GM19238 (cell line): ENCODE measurements around the gene STXBP1.
A peak's percentile ranks its signal among the peaks of the same experiment; 100 is the strongest.

Experiments used
- DNase-seq: peaks from one replicate; pipeline ENCODE4 v3.0.0; 2011; ENCODE audit warnings: low spot score; ENCODE audit not compliant: insufficient read length

Gene STXBP1

DNA sequence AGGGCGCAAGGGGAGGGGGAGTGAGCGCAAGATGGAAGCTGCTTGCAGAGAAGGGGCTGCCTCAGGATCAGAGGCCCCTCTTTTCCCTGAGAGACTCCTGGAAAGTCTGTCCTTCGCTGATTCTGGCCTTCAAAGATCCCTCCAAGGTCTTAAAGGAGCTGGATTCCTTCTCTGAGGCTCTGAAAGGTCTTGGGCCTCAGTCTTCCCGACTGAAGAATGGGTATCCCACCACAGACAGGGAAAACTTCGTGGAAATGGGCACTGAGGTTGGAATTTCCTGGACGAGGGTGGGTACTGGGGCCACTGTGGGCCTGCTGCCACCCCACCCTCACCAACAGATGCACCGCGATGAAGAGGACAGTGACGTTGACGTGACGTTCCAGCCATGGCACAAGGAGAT is 100.3 kb downstream of the STXBP1 start:
- DNase-seq, result no peak

DNA sequence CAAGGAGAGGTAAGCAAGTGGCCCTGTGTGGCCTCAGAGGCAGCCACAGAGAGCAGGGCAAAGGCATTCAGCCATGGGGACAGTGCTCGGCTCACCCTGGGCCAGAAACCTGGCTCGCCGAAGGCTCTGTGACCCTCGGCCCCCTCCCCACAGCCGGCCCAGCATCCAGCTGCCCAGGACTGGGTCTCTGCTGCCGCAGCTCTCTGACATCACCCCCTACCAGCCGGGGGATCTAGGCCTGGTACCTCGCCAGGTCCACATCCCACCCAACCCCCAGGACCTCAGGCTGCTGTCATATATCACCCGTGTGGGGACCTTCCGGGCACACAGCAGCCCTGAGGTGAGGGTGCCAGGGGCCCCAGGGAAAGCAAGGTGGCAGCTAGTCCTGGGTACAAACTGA is 100.8 kb downstream of the STXBP1 start:
- DNase-seq, result no peak

DNA sequence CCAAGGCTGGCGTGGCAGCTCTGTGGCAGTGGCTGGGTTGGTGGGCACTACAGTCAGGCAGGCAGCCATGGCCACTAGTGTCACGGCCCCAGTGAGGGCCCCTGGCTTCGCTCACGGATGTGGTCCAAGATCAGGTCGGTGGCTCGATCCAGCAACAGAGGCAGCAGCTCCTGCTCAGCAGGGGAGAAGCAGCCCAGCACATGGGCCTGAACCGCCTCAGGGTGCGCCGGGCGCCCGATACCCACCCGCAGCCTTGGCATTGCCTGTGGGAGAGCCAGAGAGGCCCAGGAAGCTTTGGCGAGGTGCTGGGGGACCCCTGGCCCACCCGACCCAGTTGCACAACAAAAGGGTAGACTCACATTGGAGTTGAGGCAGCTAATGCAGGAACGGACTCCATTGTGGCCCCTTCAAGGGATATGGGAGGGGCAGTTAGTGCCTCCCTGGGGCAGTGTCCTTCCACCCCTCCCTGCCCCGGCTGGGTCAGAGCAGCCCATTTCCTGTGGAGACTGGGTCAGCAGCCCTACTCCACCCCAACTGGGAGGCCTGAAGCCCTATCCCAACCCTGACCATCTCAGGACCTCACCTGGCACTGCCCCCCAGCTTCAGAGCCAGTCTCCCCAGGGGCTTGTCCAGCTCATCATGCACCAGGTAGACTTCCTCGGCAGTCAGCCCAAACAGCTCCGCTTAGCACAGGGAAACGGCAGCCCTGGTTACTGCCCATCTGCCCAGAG is 102.1 kb downstream of the STXBP1 start:
- no peak for DNase-seq

DNA sequence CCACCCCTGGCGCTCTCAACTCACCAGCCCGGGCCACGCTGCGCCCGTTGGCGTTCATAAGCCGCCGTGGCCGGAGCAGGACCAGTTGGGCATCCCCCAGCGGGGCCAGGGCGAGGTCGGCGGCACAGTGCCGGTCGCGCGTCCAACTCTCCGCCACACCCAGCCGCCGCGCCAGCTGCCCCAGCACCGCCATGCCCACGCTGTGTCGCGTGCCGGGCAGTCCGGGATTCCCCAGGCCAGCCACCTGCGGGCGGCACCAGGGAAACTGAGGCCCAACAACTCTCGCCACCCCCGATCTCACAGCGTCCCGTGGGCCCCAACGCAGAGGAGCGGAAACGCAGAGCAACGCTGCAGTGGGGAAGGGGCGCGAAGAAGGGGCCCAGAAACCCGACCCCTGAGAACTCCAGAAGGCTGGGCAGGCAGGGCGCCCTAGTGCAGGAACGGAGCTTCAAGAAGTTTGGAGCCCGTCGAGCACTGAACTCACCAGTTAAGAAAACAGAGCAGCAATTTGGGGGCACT is 102.9 kb downstream of the STXBP1 start:
- DNase-seq, result no peak

DNA sequence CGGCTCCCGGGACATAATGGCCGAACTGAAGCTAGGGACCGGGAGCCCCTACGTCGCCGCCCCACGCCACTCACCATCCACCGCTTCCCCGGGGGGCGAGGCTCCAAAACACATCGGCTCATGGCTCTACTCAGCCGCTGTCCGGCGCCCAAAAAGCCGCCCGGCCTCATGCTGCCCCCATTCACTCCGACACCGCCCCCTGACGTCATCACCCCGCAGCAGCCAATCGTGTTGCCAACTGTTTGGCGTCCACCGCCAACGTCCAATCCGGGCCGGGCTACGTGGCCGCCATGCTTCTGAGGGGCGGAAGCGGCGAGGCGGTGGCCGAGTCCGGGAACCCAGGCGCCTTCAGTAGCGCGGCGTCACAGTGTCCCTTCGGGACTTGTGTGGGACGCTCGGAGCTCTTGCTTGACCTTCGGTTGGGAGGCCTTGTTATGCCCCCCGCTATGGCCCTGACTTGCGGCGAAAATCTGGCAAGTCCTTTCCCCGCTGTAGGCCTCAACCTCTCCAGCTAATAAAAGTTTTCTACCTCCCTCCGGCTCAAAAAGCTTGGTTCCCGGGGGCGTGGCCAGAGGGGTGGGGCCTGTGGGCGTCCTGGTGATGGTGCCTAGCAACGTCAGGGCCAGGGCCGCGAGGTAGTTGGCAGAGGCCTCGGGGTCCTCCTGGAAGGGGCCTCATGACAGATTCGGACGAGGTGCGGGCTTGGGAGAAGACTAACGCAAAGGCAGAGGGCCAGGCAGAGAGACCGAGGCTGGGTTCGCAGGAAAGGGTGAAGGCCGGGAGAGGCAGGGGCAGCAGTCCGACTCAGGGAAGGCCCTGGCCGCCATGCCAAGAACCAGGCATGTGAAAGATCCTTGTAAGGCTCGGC is 103.6 kb downstream of the STXBP1 start, which contains the start of the genes PTRH1 and TTC16:
Gene PTRH1 (minus strand): TSS at position 194 of the 868 bp plus-strand sequence. CDS start 24 bp downstream, at position 170.
Gene TTC16 (plus strand): TSS at position 610 of the 868 bp plus-strand sequence. CDS start 67 bp downstream, at position 677.
- peak; percentile 99 for DNase-seq

DNA sequence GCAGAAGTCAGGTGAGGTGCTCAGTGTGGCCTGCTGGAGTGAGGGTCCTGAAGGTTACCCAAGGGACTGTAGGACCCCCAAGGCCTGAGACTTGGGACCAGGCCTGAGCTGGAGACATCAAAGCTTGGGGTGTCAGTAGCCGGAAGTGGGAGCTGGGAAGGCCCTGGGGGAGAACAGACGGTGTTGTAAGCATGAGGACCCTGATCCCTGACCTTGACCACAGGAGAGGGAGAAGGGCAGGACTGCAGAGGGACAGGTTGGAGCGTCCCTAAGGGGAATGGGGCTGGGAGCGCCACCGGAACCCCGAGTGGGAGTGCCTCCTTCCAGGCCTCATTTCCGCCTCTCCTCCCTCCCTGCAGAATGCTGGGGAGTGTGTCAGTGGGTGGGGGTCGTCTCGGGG is 104.3 kb downstream of the STXBP1 start:
- DNase-seq, result no peak

DNA sequence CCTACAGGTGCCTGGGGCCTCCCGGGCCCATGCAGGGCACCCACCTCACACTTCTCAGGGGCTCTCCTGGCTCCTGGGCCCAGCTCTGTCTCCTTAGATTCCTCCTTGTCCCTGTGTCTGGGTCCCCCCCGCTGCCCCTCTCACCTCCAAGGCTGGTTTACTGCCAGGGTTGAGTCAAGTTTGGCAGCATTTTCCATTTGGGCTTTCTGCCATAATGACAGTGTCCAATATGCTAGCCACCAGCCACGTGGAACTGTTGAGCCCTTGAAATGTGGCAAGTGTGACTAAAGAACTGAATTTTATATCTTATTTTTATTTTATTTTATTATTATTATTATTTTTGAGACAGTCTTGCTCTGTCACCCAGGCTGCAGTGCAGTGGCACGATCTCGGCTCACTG is 105.7 kb downstream of the STXBP1 start:
- no peak for DNase-seq

DNA sequence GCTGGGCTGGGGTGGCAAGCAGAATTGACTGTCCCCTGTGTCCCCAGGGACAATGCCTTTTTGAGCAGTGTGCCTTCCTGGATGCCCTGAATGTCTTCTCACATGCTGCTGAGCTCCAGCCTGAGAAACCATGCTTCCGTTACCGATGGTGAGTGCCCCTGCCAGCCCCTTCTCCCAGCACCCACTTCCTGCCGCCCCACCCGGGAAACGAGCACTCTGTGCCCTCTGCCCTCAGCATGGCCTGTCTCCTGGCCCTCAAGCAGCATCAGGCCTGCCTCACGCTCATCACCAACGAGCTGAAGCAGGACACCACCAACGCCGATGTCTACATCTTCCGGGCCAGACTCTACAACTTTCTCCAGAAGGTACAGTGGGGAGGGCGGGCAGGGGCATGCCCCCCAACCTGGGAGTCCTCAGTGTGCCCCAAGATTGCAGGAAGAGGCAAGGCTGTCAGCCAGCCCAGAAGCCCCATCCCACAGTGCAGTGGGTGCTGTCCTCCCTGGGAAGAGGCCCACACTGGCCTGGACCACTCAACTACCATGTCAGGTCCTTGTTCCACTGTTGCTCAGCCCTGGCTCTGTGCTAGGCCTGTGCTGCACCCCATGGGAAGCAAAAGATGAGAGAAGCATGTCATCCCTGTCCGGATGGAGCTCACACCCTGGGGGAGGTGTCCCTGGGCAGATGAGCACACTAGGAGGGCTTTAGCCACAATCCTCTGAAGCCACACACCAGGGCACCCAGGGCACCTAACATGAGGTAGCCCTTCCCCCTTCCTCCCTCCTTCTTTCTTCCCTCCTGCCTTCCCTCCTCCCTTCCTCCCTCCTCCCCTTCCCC is 108.2 kb downstream of the STXBP1 start:
- no peak for DNase-seq

DNA sequence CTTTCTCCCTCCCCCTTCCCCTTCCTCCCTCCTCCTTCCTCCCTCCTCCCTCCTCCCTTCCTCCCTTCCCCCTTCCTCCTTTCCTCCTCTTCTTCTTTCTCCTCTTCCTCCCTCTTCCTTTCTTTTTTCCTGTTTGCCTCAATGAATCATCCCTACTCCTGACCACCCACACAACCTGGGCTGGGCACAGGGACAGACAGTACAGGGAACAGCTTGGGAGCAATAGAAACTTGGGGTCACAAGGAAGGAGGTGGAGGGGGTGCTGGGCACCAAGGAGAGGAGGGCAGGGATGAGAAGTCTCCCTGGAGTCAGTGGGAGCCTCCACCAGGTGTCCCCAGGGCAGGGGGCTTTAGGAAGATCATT is 108.8 kb downstream of the STXBP1 start:
- no peak for DNase-seq

DNA sequence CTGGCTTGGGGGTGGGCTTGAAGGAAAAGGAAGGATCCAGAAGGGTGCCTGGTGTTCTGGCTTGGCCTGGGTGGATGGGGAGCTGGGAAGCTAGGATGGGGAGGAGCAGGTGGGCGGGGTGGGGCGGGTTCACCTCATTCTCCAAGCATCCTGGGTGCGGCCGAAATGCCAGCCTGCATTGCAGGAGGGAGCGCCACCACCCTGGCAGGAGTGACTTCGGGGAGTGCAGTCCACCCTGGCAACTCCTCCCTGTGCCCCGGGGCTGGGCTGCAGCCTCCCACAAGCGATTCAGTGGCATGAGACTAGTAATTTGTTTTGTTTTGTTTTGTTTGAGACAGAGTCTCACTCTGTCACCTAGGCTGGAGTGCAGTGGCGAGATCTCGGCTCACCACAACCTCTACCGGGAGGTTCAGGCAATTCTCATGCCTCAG is 109.3 kb downstream of the STXBP1 start:
- DNase-seq, result no peak

DNA sequence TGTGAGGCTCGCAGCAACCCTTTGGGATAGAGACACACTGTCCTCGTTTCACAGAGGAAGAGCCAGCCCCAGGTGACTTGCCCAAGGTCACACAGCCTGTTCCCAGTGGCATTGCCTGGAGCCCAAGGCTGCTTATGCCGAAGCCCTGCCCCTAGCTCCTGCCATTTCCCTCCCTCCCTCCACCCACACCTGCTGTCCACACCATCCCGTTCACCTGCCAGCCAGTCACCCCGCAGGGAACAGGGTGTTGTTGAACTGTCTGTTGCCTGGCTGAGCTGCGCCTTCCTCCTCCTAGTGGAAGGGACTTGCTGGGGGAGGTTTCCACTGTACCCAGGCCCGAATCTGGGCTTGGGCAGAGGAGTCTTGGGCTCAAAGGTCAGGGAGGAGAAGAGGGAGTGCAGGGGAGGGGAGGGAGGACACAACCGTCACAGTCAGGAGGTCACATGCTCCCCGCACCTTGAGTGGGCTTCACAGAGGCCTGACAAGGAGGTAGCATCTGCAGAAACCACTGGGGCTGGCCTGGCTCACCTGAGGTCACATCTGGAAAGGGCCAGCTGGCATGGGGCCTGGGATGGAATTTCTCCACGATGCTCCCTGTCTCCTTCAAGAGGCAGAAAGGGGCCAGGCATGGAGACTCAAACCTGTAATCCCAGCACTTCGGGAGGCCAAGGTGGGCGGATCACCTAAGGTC is 110.1 kb downstream of the STXBP1 start:
- DNase-seq, result no peak

DNA sequence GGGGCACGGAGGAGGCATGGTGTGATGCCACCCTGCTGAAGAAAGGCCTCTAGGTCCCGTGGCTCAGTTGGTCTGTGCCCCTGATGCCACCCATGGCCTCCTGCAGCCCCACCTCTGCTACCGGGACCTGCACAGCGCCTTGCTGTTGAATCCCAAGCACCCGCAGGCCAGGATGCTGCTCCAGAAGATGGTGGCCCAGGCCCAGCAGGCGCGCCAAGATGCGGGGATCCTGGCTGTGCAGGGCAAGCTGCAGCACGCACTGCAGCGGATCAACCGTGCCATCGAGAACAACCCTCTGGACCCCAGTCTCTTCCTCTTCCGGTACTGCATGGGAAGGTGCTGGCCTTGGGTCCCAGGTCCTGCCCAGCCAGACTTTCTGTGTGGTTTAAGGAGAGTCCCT is 110.9 kb downstream of the STXBP1 start:
- no peak for DNase-seq

DNA sequence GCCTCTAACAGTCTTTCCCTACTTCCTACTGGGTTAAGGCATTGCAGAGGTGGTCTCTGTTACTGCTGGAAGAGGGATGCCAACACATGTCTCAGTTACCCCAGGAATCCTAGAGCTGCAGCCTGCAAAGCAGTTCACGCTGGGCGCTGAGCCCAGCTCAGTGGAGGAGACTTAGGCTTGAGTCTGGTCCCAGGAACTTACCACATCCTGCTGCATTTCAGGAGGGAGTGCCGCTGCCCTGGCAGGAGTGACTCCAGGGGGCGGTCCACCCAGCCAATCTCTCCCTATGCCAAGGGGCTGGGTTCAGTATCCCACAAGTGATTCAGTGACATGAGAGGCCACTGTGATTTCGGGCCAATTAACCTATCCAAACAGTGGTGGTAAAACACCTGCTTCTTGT is 111.4 kb downstream of the STXBP1 start:
- DNase-seq, result no peak

DNA sequence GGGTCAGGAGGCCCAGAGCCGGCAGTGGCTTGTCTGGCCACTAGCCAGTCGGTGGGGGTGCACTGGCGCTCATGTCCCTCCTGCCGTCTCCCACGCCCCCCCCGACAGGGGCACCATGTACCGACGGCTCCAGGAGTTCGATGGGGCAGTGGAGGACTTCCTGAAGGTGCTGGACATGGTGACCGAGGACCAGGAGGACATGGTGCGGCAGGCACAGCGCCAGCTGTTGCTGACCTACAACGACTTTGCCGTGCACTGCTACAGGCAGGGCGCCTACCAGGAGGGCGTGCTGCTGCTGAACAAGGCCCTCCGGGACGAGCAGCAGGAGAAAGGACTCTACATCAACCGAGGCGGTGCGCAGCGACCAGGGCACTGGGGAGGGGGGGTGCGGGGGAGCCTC is 111.9 kb downstream of the STXBP1 start:
- no peak for DNase-seq

DNA sequence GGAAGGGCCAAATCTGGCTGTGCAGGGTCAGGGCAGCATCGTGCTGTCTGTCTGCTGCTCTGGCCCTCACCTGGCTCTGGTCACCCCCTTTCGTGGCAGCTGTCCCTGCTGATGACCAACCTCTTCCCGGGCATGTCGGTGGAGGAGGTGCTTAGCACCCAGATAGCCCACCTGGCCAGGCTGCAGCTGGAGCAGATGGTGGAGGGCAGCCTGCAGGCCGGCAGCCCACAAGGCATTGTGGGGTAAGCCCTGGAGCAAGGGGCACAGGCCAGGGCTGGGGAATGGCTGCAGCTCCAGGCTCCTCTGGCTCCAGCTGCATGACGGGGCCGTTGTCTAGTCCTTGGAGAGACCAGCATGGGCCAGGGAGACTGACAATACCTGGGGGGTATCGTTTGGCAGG is 114.8 kb downstream of the STXBP1 start:
- no peak for DNase-seq

DNA sequence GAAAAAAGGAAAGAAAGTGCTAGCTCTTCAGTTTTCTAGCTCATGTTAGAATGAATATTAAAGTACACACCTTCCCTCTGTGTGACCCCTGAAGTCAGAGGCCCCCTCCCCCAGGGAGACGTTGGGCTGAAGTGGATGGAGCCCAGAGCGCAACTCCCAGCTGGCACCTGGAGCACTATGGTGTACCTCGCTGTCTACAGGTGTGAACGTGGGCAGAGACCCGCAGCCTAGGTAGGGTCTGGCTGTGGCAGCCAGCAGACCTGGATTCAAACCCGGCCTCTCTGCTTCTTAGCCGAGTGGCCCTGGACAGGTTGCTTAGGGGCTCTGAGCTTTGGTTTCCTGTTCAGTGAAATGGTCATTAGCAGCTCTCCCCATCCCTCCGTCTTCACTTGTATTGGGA is 116.7 kb downstream of the STXBP1 start:
- DNase-seq, result no peak

DNA sequence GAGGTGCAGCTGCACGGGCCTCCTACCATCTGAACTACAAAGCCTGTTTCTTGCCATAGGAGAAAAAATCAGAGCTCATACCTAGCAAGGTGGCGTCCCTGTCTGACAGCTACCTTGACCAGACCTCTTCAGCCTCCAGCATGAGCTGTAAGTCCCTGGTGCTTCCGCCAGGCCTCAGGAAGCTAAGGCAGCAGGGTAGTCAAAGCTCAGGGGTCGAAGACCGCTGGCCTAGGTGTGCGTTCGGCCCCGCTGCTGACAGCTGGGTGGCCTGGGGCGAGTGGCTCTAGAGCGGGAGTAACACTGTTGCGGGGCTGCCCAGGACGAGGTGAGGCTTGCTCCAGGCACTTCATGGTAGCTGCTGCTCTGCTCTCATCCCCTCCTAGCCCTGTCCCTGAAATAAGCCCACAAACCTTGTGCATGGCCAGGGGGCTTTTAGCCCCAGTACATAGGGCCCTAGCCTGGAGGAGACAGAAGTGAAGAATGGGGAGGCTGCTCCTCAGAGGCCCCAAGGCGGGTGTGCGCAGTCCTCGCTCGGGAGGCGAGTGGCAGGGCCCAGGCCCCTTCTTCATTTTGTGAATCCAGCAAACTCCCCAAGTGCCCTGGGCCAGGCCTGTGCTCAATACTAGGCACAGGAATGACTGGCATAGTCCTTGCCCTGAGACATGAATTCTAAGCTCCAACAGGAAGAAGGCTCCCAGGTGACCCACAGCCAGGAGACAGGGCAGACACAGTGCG is 117.6 kb downstream of the STXBP1 start:
- no peak for DNase-seq

DNA sequence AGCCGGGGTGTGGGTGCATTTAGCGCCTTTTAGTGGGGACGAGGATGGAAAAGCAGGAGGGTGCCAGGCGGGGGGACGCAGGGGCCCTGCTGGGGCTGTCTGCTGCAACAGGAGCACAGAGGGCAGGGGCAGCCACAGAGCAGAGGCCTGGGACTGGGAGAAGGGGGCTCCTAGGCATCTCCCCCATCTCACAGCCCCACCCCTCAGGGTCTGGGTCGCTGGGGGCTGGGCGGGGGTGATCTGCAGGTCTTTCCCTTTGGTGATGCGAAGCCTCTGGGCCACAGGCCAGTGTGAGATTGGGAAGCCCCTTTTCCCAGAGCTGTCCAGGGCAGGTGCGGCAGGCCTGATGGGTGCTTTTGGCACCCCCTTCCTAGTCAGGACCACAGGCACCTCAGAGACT is 118.2 kb downstream of the STXBP1 start:
- DNase-seq, result no peak

DNA sequence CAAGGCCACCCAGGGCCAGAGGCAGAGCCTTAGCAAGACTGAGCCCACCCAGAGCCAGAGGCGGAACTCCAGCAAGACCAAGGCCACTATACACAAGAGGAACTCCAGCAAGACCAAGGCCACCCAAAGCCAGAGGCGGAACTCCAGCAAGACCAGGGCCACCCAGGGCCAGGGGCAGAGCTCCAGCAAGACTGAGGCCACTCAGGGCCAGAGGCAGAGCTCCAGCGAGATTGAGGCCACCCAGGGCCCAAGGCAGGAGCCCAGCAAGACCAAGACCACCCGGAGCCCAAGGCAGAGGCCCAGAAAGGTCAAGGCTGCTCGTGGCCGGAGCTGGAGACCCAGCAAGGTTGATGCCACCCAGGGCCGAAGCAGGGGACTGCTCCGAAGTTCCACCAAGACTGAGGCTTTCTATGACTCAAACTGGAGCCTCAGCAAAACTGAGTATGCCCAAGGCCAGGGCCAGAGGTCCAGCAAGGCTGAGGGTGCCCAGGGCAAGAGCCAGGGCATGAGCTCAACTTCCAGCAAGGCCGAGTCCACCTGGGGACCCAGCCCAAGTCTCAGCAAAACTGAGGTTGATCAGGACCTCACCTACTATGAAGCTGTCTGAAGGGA is 118.8 kb downstream of the STXBP1 start:
- DNase-seq, result no peak

DNA sequence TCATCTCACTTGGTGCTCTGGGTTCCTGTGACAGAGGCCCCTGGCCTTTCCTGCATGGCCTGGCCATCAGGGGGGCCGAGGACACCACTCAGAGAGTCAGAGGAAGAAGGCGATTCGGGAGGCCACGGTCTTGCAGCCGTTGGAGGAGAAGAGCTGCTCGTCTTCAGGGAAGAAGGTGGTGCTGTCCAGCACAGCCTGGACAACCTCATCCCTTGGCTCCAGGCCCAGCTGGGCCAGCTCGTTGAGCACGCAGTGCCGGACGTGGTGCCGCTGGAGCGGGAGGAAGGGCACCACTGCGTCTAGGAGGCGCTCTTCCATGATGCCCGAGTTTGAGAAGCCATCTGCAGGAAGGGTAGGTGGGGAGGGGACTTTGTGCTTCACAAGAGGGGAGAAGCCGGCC is 119.9 kb downstream of the STXBP1 start:
- no peak for DNase-seq
